HG02610 (cell line): Measurements from ENCODE around the gene CKM.

Source experiments
- ATAC-seq: cut with Tn5 transposase; IDR thresholded peaks from one replicate; pipeline ENCODE4 v1.9.1; 2021; ENCODE audit warnings: mild to moderate bottlenecking, moderate library complexity; ENCODE audit not compliant: unreplicated experiment

The CKM gene

GRCh38 chr19:45322744-45323281, at the start of gene CKM:
Gene CKM (minus strand): TSS chr19:45322875. CDS start chr19:45319713, 3,162 bp downstream.
- ATAC-seq = no peak

GRCh38 chr19:45370410-45371204, 47.9 kb upstream of the CKM start, which contains the start of gene ERCC2:
Gene ERCC2 (minus strand): TSS chr19:45370573. CDS start chr19:45370540, 33 bp downstream.
- ATAC-seq = peak; percentile 95

DNA sequence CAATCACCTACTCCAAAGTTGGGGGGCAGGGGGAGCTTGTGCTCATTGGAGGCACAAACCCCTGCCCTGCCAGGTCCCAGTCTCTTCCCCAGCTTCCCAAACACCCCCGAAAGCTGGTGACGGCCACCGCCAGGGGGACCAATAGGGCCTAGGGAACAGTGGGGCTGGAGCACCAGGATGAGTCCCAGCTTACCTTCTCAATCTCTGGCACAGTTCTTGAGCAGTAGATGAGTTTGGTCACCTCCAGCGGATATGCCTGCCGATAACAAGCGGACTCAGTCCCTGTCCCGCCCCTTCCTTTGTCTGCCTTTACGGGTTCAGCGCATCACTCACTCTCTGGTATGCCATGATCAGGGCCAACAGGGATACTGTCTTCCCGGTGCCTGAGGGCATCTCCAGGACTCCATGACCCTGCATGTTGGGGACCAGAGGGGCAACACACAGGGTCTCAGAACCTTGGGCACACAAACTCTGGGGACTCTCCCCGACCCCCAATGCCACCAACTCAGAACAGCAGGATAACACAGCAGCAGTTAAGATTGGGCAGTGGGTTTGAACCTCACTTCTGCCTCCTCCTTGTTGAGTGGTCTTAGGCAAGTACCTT, 46.2 kb upstream of the CKM start:
- no peak for ATAC-seq

GRCh38 chr19:45368127-45368526, 45.5 kb upstream of the CKM start:
- no peak for ATAC-seq

DNA sequence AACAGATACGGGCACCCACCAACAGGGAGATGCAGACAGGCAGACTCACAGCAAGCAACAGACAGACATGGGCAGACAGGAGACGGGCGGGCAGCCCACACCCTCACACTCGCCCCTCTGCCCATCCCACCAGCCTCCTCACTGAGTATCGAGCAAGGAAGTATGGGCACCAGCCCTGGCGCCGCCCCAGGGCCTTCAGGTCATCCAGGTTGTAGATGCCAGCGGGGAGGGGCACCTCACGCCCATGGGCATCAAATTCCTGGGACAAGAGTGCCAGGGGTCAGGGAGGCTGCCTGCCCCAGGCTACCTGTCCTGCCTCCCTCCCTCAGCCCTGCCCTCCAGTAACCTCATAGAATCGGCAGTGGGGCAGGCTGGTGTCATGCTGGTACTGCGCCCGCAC, 42.0 kb upstream of the CKM start:
- ATAC-seq = no peak

DNA sequence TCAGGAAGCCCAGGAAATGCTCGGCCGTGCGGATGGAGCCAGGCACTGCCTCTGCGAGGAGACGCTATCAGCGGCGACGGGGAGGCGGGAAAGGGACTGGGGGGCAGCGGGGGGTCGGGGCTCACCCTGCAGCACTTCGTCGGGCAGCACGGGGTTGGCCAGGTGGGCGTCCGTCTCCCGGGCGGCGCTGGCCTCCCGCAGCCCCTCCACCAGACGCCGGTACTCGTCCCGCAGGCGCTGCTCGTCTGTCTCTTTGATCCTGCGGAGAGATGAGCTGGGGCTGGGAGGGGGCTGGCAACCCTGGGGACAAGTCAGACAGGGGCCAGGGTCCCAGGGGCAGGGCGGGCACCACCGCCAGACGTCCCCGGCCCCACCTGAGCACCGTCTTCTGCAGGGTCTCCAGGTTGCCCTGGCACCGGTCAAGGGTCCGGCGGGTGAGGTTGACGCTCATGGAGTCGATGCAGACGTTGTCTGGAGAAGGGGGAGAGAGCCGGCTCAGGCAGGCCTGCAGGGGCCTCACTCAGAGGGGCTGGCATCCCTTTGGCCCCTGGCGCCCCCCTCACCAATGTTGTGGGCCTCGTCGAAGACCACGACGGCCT, 41.3 kb upstream of the CKM start:
- no peak for ATAC-seq

DNA sequence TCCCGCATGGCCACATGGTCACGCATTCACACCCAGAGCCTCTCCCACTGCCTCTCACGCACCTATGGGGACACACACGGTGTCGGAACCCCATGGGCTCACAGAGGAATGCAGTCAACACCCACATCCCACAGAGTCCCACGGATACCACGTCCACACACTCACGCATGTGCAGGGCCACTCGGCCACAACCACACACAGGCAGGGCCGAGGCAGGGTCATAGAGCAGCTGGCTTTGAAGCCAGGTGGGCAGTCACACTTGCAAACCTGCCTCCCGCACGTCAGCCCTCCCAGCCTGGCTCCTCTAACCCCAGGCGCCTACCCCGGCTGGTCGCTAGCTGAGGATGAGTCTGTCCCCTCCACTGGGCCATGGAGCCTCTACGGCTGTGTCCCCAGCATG, 39.6 kb upstream of the CKM start:
- ATAC-seq = no peak

- no peak for ATAC-seq
Measured at GRCh38 chr19:45361608-45362007, 38.9 kb upstream of the CKM start.

GRCh38 chr19:45358213-45358792, 35.6 kb upstream of the CKM start:
- ATAC-seq = no peak

DNA sequence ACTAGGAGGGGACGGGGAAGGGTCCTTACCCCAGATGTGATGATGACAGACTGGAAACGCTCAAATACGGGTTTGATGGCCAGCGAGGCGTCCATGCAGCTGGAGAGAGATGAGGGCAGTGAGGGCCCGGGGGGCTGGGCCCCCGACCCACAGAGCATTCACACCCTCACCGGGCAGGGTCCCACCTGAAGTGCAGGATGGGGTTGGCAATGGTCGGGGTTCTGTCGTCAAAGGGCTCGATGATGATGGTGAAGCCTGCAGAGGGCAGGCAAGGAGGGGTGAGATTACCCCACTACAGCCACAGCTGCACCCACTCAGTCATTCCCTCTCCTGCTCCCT, 34.7 kb upstream of the CKM start:
- ATAC-seq = no peak

- ATAC-seq = no peak
Measured at GRCh38 chr19:45356760-45357444, 34.2 kb upstream of the CKM start.

DNA sequence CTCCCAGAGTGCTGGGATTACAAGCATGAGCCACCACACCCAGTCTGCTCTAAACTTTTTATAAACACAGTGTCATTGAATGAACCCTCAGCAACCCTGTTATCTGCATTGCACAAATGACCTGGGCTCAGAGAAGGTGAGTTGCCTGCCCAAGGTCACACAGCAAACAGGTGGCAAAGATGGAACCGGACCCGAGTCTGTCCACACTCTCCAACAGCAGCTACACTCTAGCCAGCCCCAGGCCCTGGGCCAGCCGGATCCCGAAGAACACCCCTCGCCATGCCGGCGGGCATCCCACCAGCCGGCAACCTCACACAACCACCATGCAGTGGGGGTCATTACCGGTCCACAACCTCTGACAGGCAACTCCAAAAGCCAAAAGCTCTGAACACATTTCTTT, 33.2 kb upstream of the CKM start:
- ATAC-seq = no peak

GRCh38 chr19:45355402-45355801, 32.7 kb upstream of the CKM start:
- no peak for ATAC-seq

- ATAC-seq = no peak
Measured at GRCh38 chr19:45354241-45354842, 31.7 kb upstream of the CKM start.

GRCh38 chr19:45352914-45353796, 30.5 kb upstream of the CKM start:
- no peak for ATAC-seq

DNA sequence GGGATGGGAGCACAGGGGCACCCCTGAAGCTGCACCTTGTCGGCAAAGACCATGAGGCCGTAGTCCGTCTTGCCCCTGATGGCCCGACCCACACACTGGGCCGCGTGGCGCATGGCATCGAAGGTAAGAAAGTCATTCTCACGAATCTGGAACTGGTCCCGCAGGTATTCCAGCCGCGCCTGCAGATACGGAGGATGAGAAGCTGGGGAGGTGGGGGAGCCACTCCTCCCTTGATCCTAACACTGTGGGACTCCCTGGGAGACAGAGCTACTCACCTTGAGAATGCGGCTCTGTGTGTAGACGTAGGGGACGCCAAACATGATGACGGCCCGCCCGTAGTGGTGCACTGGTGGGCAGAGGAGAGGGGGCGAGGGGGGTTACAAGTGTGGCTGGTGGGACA, 29.8 kb upstream of the CKM start:
- no peak for ATAC-seq

DNA sequence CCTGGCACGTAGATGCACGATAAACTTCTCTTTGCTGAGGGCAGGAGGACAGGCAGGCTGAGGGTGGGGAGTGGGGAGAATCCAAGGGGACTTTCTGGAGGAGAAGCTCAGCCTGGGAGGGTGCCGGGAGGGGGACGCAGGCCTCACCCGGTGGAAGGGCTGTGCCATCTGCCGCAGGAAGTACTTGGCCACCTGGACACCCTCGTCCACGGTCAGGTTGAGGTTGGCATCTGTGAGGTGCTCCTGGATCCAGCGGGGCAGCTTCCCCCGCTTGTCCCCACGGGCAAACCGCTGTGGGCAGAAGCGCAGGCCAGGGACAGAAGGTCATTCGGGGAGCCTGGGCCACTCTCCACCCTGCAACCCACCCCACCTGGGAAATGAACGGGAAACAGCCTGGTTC, 29.4 kb upstream of the CKM start:
- no peak for ATAC-seq

DNA sequence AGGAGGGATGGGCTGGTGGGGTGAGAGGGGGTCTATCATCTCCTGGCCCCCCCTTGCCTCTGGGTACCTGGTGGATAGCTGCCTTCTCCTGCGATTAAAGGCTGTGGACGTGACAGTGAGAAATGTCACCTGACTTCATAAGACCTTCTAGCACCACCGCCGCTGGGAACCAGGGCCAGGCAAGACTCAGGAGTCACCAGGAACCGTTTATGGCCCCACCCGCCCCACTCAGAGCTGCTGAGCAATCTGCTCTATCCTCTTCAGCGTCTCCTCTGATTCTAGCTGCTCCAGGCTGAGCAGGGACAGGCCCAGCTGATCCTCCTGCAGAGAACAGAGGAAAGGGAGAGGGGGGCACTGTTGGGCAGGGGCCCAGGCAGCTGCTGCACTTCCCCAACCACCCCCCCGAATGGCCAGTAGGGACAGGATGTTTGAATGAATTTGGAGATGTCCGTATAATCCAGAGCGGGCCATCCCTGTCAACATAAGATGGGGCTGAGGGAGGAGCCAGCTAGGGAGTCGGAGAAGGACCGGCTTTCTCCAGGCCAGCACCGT, 28.8 kb upstream of the CKM start:
- no peak for ATAC-seq

- no peak for ATAC-seq
Measured at GRCh38 chr19:45350477-45351058, 27.9 kb upstream of the CKM start.
